HCT116 (cell line): ENCODE results near the gene PYCR2.
"Not testable (repeated sequence)": the region's sequence is repeated elsewhere in the genome, so short reads cannot be mapped to it uniquely, and the experiment has no call there.

Source experiments
- JUND ChIP-seq: IDR thresholded peaks from 2 replicates; pipeline ENCODE4 v1.6.1; 2012
- POLR2AphosphoS5 ChIP-seq: IDR thresholded peaks from 2 replicates; pipeline ENCODE4 v1.6.1; 2011; ENCODE audit warnings: mild to moderate bottlenecking, low read depth, low read length, moderate library complexity

DNA sequence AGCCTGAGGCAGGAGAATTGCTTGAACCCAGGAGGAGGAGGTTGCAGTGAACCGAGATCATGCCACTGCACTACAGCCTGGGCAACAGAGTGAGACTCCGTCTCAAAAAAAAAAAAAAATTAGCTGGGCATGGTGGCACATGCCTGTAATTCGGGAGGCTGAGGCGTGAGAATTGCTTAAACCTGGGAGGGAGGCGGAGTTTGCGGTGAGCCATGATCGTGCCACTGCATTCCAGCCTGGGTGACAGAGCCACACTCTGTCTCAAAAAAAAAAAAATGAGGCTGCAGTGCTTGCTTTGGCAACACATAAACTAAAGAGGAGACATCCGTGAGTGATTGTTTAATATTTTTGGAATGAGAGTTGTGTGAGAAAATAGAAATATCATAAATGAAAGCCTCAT lies 12.0 kb upstream of the PYCR2 start:
- not testable (repeated sequence) for TF ChIP-seq POLR2AphosphoS5, JUND
